ENCODE measurements around the gene ENTREP1. TPM values are rescaled to one million over a fixed set of nuclear protein-coding genes. Genes with fewer than 3 reads are reported as not detected.
"Not testable (repeated sequence)": the region's sequence is repeated elsewhere in the genome, so short reads cannot be mapped to it uniquely, and the experiment has no call there.

Gene ENTREP1
- polyA plus RNA-seq, 4 donors, result 2.9 to 8.9 (median 3.7) TPM

DNA sequence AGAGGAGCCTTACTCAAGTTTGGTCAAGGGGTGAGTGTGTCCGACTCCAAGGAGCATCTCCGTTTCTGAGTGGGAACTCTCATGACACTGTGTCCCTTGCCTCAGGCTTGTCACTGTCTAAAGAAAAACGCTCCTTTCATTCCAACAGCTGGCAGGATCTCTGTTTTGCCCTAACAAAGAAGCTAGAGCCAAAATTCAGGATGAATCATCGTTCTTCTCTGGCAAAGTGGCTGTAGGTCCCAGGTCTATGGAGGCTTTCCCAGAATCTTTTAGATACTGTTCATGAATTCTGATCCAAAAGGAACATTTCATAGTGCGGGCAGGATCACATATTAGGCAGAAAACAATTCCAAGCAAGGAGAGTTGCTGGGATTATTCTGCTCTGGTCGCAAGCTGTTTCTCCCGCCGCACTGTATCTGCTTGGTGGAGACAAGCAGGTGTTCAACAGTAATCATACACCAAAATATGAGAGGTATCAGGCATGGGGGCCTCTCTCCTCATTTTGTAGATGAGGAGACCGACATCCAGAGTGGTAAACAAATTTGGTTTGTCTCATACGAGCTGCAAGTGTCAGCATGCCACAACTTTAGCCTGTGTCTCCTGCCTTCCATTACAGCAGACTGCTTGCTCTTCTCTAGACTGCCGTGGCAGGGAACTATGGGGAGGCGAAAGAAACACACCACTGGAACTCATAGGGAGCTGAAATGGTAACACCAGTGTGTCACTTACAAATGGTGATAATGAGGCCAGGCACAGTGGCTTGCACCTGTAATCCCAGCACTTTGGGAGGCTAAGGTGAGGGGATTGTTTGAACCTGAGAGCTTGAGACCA lies 72.6 kb downstream of the ENTREP1 start:
- DNase-seq (ENCODE audit: low read depth in 4 of 4, low spot score in 3 of 4), result no peak

DNA sequence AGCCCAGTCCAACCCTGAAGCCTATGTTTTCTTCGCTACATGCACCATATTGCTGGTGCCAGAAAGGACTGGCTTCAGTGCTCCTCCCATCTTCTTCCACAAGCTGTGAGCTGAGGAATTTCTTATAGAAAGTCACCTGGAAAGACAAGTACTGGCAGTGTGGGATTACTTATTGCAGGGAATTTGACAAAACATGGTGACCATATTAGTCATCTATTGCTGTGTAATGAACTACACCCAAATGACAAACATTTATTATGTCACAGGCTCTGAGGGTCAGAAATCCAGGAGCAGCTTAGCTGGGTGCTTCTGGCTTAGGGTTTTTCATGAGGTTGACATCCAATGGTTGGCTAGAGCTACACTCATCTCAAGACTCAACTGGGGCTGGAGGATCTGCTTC lies 75.5 kb downstream of the ENTREP1 start:
- no peak for DNase-seq (ENCODE audit: low read depth in 4 of 4, low spot score in 3 of 4)

DNA sequence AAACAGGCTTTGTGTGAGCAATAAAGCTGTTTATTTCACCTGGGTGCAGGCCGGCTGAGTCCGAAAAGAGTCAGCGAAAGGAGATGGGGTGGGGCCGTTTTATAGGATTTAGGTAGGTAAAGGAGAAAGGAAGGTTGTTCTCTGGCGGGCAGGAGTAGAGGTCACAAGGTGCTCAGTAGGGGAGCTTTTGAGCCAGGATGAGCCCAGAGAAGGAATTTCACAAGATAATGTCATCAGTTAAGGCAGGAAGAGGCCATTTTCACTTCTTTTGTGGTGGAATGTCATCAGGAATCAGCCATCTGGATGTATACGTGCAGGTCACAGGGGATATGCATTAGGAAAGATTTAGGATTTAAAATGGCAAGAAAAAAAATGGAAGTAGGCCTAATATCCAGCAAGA lies 84.9 kb downstream of the ENTREP1 start:
- not testable (repeated sequence) for DNase-seq (ENCODE audit: low read depth in 4 of 4, low spot score in 3 of 4)

DNA sequence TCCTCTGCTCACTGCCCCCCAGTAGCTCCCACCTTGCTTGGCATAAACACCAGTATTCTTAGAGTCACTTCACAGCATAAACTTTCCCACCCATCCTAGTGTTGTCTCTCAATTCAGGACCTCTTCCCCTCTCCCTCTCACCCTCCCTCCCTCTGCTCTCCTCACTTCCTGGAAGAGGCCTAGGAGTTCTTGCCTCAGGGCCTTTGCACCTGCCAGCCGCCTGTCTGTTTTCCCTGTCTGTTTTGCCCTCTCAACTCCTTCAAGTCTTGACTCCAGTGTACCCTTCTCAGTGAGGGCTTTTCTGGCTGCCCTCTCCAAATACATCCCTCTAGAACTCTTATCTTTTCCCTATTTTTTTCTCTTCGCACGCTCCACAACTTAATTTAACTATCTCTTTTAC lies 86.2 kb downstream of the ENTREP1 start:
- DNase-seq (ENCODE audit: low read depth in 4 of 4, low spot score in 3 of 4), result no peak

DNA sequence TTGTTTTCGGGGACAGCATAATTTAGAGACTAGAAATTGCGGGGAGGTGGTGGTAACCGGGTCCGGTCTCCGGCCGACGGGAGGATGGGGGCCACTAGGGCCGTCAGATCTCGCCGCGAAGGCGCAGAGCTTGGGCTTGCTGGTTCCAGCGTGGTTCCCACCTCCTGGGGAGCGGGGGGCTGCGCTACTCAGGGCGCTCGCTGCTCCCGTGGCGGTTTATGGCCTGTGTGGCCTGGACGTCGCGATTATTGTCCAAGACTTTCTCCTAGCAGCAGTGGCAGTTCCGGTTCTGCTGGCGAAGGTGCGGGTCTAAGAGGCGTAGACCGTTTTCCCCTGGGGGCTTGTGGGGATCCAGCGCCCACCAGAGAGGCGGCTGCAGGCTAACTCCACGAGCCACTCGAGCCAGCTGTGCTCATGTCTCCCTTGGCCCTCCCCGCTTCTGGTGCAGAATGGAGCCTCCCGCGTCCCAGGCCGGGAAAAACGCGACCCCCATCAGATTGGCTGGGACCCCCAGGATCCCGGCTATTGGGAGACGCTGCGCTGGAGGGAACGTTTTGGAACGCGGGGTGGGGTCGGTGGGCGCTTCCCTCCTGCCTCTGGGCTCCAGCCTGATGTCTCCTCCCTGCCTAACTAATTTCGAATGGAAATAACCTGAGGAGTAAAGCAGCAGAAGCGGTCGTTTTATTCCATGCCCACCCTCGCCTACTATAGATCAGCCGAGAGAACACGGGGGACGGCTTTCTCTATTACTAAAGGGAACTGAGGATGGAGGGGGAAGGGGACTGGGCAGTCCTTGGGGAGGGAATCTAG lies 87.1 kb downstream of the ENTREP1 start:
- DNase-seq (ENCODE audit: low read depth in 4 of 4, low spot score in 3 of 4), result no peak

DNA sequence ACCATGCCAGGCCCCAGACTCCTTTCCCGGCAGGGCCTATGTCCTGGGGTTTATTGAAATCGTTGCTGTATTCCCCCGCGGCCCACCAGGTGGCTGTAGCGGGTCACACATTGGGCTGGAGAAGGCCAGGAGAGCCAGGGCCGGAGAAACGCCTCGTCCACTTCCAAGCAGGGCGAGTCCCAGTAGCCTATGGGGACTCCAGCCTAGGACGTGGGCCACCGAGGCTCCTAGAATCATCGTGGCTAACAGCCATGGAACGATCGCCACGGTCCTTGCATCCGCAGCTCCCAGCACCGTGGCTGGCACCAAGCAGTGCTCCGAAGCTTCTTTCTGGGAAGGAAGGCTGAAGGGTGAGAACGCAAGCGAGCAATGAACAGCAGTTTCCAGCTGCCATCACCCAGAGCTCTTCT lies 87.7 kb downstream of the ENTREP1 start:
- peak in 2 of 4 donors; percentile 34 to 41 for DNase-seq (ENCODE audit: low read depth in 4 of 4, low spot score in 3 of 4)

DNA sequence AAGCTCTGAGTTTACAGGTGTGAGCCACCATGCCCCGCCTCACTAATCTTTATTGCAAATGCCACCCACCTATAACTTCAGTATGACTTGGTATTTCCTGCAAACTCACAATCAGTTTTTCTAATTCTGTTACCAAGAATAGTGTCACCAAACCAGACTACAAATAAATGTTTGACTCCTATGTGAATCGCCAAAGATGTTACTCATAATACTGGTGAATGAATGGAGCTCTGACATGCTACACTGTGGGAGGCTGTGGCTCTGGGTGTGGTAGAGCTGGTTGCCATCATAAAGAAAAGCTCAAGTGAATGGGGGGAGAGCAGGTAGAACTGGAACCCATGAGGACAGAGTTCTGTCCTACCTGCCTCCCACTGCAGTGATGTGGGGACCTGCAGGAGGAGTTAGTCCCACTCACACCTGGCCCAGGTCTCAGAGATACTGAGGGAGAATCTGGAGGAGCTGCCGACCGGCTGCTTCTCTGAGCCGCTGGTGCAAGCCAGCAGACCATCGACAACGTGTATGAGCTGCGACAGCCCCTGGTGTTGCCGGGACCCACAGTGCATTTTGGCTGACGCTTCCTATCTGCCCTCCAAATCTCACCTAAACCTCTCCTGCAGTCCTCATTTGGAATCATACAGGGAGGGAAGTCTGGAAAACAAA lies 95.7 kb downstream of the ENTREP1 start:
- no peak for DNase-seq (ENCODE audit: low read depth in 4 of 4, low spot score in 3 of 4)

DNA sequence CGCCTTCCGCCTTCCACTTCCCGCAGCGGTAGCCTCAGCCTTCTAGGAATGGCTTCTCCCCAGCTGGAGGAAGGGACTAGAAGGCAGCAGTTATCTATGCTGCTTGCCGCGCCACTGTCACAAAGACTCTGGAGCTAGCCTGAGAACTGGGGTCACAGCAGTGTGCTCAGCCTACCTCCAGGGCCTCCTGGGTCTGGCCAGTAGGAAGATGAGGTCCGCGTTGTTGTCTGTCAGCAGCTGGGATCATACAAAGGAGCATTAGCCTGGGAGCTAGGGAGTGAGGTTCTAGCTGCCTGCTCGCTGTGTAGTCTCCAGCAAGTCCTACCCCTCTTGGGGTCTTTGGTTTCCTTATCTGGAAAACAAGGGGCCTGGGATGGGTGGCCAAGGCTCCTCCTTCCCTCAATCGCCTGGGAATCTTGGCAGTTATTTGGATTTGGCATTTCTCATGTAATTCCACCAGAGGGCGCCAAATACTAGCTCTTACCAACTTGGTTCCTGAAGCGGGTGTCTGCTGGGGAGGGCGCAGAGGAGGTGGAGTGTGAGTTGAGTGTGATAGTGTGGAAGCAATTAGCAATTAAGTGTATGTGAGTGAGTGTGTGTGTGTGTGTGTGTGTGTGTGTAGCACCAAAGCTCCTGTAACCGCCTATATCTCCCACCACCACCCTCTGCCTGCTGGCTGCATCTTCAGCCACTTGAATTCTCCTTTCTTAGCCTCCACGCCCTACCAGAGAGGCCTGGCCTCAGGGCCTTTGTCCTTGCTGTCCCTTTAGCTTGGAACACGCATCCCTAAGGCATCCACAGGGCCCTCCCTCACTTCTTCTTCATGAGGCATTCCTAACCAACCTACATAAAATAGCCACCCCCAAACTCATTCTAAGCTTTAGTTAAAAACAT lies 97.1 kb downstream of the ENTREP1 start:
- DNase-seq (ENCODE audit: low read depth in 4 of 4, low spot score in 3 of 4), result peak in 3 of 4 donors; percentile 24 to 48 (median 39)

DNA sequence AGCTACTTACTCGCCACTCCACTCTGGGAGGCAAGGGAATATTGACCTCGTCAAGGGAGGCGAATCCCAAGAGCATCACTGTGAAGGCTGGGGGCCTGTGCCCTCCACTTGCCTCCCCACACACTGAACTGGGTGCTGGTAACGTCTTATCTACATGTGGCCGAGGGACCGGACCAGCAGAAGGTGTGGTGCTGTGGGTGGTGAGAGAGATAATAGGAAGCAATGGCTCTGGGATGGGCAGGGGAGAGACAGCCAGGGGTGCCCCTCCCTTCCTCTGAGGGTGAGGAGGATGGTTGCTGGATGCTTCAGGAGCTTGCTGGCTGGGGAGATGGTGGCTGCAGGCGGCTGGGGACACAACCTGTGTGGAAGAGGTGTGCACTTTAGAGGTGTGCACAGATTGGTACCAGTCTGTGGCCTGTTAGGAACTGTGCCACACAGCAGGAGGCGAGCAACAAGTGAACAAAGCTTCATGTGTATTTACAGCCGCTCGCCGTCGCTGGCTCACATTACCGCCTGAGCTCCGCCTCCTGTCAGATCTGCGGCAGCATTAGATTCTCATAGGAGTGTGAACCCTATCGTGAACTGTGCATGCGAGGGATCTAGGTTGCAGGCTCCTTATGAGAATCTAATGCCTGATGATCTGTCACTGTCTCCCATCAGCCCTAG lies 100.3 kb downstream of the ENTREP1 start:
- DNase-seq (ENCODE audit: low read depth in 4 of 4, low spot score in 3 of 4), result no peak

DNA sequence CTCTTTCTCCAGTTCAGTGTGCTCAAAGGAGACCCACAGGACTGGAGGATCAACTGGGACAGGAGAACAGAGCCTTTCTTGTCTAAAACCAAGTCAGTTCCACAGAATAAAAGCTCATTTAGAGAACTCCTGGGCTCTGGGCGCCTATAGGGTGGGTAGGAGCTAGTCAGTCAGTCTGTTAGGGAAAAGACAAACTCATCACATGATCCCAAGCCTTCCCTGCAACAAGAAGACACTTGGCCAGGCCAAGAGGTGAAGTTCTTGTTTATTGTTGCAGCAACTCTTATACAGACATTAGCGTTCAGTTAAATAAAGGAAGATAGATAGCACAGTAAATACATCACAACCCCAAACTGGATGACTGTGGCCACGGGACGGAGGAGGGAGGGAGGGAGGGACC lies 102.3 kb downstream of the ENTREP1 start:
- DNase-seq (ENCODE audit: low read depth in 4 of 4, low spot score in 3 of 4), result no peak

DNA sequence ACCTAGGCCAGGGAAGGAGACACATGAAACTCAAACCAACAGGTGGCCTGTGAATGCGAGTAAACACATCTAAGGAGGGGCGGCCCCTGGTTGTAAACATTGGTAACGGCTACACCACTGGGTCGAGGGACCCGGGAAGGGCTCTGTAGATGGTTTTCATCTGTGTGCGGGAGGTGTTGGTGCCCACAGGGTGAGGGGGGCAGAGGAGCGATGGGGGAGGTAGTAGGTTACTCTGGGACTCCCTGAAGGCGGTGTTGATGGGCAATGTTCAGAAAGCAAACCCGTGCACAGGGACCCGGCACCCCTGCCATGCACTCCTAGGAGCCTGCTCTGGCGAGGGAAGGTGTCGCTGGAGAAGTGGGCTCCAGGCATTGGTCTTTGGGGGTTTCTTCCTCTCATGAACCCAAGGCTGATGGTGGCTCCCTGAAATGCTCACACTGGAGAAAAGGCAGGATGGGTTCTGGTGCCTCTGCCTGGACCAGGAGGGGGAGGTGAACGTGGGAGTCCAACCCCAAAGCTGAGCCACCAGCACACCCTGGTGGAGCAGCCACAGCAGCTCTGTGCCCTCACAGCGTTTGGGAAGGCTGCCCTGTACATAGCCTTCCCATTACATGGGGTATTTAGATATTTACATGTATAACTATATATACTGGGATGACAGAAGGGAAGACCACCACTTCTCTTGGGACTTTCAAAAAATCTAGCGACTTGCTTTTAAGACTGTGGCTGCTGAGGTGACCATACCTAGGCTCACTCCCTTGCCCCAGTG lies 103.2 kb downstream of the ENTREP1 start:
- no peak for DNase-seq (ENCODE audit: low read depth in 4 of 4, low spot score in 3 of 4)

DNA sequence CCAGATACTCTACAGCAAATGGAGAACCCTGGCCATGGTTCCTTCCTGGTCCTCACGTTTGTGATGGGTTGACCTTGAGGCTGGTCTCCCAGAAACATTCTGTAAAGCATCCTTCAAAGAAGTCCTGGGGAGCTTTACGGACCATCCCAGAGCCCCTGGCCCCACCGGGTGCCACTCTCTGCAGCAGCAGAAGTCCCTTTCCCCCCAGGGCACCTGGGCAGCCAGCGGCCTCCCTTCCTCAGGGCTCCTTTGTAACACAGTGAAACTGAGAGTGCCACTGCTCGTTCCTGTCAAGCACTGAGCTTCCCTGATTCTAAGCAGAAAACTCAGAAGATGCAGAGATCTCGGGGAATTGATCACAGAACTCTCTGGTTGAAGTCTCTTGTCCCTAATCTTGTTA lies 104.3 kb downstream of the ENTREP1 start:
- no peak for DNase-seq (ENCODE audit: low read depth in 4 of 4, low spot score in 3 of 4)

DNA sequence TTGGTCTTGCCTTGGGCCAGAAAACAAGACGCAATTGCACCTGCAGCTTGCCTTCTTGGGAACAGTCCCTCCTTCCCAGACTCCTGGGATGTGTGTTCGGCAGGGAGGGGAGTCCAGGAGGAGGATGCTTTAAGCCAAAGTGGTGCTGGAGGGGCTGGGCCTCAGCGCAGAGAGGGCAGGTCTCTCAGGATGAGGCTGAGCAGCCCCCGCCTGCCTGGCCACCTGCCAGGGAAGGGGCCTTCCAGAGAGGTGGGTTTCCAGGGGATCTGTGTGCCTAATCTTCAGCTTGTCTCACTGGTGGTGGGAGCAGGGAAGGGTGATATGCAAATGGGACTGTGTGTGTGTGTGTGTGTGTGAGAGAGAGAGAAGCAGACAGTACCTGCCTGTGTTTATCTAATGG lies 105.2 kb downstream of the ENTREP1 start:
- no peak for DNase-seq (ENCODE audit: low read depth in 4 of 4, low spot score in 3 of 4)

DNA sequence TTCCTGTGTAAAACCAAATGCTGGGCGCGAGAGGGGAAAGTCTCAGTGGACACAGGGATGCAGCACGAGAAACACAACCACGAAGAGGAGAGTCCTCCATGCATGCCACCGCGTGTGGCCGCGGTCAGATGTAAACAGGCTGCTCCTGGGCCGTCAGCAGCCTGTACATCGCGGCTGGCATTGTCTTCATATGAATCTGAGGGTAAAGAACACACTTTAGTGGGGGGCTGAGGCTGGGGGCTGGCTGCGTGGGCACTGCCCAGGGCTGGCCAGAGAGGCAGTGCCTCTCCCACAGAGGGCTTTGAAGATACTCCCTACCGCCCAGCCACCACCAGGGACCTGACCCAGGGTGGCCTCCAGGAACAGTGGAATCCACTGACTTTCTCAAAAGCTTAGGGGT lies 106.2 kb downstream of the ENTREP1 start:
- no peak for DNase-seq (ENCODE audit: low read depth in 4 of 4, low spot score in 3 of 4)

DNA sequence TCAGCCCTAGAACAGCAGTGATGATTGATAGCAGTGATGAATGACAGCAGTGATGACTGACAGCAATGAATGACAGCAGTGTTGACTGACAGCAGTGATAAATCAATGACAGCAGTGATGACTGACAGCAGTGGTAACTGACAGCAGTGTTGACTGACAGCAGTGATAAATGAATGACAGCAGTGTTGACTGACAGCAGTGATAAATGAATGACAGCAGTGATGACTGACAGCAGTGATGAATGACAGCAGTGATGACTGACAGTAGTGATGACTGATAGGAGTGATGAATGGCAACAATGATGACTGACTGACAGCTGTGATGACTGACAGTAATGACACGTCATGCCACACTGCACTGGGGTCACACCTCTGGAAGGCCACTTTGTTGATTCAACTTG lies 106.8 kb downstream of the ENTREP1 start:
- no peak for DNase-seq (ENCODE audit: low read depth in 4 of 4, low spot score in 3 of 4)

DNA sequence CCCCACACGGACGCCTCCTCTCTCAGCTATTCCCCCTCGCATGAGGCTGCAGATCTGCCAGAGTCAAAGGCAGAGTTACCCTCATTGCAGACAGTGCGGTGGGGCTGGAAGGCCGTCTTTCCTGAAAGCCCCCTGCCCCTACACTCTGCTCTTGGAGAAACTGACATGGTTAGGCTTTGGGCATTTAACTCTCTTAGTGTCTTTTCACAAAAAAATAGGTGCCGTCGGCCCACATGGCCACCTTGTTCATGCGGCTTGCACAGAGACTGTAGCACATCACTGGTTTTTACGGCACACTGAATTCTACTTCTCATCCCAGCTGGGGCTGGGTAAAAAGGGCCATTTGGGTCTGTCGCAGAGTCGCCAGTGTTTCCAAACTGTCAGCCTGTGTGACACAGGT lies 107.6 kb downstream of the ENTREP1 start:
- DNase-seq (ENCODE audit: low read depth in 4 of 4, low spot score in 3 of 4), result no peak

DNA sequence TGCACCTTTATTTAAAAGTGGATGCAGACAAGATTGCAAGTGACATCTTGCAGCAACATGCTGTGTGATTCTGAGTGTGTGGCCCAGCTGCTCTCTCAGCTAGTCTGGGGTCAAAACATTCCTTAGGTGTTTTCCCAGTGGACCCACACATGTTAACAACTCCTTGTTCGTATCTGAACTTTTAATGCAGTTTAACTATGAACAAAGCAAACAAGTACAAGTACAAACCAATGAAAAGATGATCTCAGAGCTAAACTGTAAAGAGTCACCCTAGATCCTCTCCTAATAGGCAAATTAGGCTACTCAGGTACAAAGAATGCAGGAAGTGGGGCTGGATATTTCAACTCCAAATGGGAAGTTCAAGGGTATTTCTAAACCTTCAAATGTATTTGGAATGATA lies 108.4 kb downstream of the ENTREP1 start:
- DNase-seq (ENCODE audit: low read depth in 4 of 4, low spot score in 3 of 4), result no peak

DNA sequence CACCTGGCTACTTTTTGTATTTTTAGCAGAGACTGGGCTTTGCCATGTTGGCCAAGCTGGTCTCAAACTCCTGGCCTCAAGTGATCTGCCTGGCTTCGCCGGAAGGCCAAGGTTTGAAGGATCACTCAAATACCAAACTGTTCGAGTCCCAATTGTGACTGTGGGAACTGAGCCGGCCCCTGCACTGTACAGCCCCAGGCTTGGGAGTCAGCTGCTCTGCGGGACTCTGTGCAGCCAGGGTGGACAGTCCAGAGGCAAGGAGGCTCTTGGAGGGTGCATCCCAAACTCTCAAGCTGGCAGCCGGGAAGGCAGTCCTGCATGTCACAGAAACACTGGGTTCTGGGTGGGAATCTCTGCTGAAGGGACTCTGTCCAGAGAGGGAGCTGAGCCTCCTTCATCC lies 109.0 kb downstream of the ENTREP1 start:
- DNase-seq (ENCODE audit: low read depth in 4 of 4, low spot score in 3 of 4), result no peak

DNA sequence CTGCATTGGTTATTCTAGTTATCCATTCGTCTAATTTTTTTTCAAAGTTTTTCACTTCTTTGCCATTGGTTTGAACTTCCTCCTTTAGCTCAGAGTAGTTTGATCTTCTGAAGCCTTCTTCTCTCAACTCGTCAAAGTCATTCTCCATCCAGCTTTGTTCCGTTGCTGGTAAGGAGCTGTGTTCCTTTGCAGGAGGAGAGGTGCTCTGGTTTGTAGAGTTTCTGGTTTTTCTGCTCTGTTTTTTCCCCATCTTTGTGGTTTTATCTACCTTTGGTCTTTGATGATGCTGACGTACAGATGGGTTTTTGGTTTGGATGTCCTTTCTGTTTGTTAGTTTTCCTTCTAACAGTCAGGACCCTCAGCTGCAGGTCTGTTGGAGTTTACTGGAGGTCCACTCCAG lies 114.6 kb downstream of the ENTREP1 start:
- not testable (repeated sequence) for DNase-seq (ENCODE audit: low read depth in 4 of 4, low spot score in 3 of 4)
